PC-3 (cell line): ENCODE results near the gene LGALS9B. TPM values are rescaled to one million over a fixed set of nuclear protein-coding genes. Genes with fewer than 3 reads are reported as not detected.
"Not testable (repeated sequence)": the region's sequence is repeated elsewhere in the genome, so short reads cannot be mapped to it uniquely, and the experiment has no call there.

Source experiments
- ATAC-seq: fragments of 200-7000 bp; cut with Tn5 transposase; 2 replicates; pipeline ENCODE4 v1.9.1; 2020; ENCODE audit warnings: mild to moderate bottlenecking, moderate library complexity
- BruUV-seq: library from RNA; stranded (reverse); fragments of 400-500 nt; replicated peaks from 2 replicates; lab custom pipeline; 2021; lab: Mats Ljungman, UMichigan
- CTCF ChIA-PET: fragments of 300-600 bp; sonication (Branson Sonifier 250); formaldehyde crosslinking; loops from one replicate; lab custom pipeline; 2022; ENCODE audit warnings: antibody characterized with exemption; lab: Charles Lee
- POLR2A ChIA-PET: fragments of 300-600 bp; sonication (Branson Sonifier 250); formaldehyde crosslinking; loops from one replicate; lab custom pipeline; 2022; ENCODE audit warnings: antibody characterized with exemption; ENCODE audit not compliant: unreplicated experiment; lab: Charles Lee
- DNase-seq: peaks from one replicate; pipeline ENCODE4 v3.0.0-alpha.2; 2015
- H2AFZ ChIP-seq: fragments of 300-600 bp; sonication (generic); 2 replicates; pipeline ENCODE4 v1.6.0; 2016; ENCODE audit warnings: antibody characterized with exemption, low read length
- H3F3A ChIP-seq: fragments of 300-600 bp; sonication (generic); one replicate; pipeline ENCODE4 v1.6.0; 2017; ENCODE audit warnings: antibody characterized with exemption, low read length, control low read depth, mild to moderate bottlenecking; ENCODE audit not compliant: unreplicated experiment
- H3K27ac ChIP-seq: fragments of 300-600 bp; sonication (generic); 2 replicates; pipeline ENCODE4 v1.5.1; 2016; ENCODE audit warnings: mild to moderate bottlenecking, low read length
- H3K27me3 ChIP-seq: fragments of 300-600 bp; sonication (generic); 2 replicates; pipeline ENCODE4 v1.6.1; 2016; ENCODE audit warnings: low read length, mixed read lengths
- H3K36me3 ChIP-seq: fragments of 300-600 bp; sonication (generic); 2 replicates; pipeline ENCODE4 v1.6.1; 2016; ENCODE audit warnings: low read depth, mixed run types, low read length, mixed read lengths
- H3K4me1 ChIP-seq: fragments of 300-600 bp; sonication (generic); 2 replicates; pipeline ENCODE4 v1.5.1; 2016; ENCODE audit warnings: low read length; ENCODE audit not compliant: insufficient read depth
- H3K4me2 ChIP-seq: fragments of 300-600 bp; sonication (generic); 2 replicates; pipeline ENCODE4 v1.6.0; 2016; ENCODE audit warnings: low read length
- H3K4me3 ChIP-seq: fragments of 300-600 bp; sonication (generic); 2 replicates; pipeline ENCODE4 v1.5.1; 2016; ENCODE audit warnings: mild to moderate bottlenecking, low read length, mixed read lengths
- H3K79me2 ChIP-seq: fragments of 300-600 bp; sonication (generic); 2 replicates; pipeline ENCODE4 v1.6.1; 2017; ENCODE audit warnings: low read length, mixed read lengths
- H3K9ac ChIP-seq: fragments of 300-600 bp; sonication (generic); 2 replicates; pipeline ENCODE4 v1.6.0; 2016; ENCODE audit warnings: mild to moderate bottlenecking, low read length
- H3K9me2 ChIP-seq: fragments of 300-600 bp; sonication (generic); replicated peaks from 2 replicates; pipeline ENCODE4 v1.6.1; 2016; ENCODE audit warnings: mixed run types, low read length, mixed read lengths
- H3K9me3 ChIP-seq: fragments of 300-600 bp; sonication (generic); 2 replicates; pipeline ENCODE4 v1.6.1; 2016; ENCODE audit warnings: low read length, mixed read lengths
- H4K20me1 ChIP-seq: fragments of 300-600 bp; sonication (generic); 2 replicates; pipeline ENCODE4 v1.6.1; 2016; ENCODE audit warnings: low read length, mixed read lengths
- intact Hi-C: fragments of 100-400 bp; cut with micrococcal nuclease; formaldehyde crosslinking; loops from 2 replicates; pipeline ENCODE4 v1.9.0; 2023
- total RNA-seq: library from RNA; depleted of rRNA; stranded (reverse); fragments of >200 nt; gene quantifications from 2 replicates; pipeline ENCODE4 v1.2.3, GENCODE V29; 2014

The LGALS9B gene
- total RNA-seq, 1 experiment from 2014 or later = not detected

DNA sequence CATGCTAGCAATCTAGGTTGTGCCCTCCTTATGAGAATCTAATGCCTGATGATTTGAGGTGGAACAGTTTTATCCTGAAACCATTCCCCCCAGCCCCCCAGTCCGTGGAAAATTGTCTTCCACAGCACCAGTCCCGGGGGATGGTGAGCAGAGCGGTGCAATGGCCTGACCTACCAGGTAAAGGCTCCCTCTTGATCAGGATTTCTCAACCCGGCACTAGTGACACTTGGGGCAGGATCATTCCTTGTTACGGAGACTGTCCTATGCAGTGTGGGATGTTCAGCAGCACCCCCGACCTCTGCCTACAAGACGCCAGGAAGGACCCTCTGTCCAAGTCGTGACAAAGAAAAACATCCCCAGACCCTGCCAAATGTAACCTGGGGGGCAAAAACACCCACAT is 34.0 kb downstream of the LGALS9B start:
- H3K27me3 ChIP-seq, intact Hi-C loops, H3F3A ChIP-seq, ATAC-seq, H3K4me3 ChIP-seq, DNase-seq, H2AFZ ChIP-seq, H3K4me2 ChIP-seq, H3K9me2 ChIP-seq, POLR2A ChIA-PET, H4K20me1 ChIP-seq, H3K27ac ChIP-seq, H3K9ac ChIP-seq, CTCF ChIA-PET, H3K9me3 ChIP-seq, H3K79me2 ChIP-seq, H3K36me3 ChIP-seq, H3K4me1 ChIP-seq, BruUV-seq: not testable (repeated sequence)

DNA sequence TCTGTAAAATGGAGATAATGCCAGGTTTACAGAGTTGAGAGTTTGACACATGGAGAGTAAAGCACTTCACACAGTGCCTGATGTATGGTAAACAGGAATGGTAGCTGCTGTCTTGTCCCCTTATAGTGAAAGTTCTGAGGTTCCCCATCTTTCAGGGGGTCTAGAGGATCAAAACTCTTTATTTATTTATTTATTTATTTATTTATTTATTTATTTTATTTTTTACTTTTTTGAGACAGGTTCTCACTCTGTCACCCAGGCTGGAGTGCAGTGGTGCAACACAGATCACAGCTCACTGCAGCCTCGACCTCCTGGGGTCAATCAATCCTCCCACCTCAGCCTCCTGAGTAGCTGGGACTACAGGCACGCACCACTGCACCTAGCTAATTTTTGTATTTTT is 40.1 kb downstream of the LGALS9B start:
- H3K79me2 ChIP-seq, H3K4me2 ChIP-seq, DNase-seq, H3K9me2 ChIP-seq, H3K27me3 ChIP-seq, H3K9ac ChIP-seq, ATAC-seq, H3K27ac ChIP-seq, H2AFZ ChIP-seq, H3F3A ChIP-seq, BruUV-seq, H3K36me3 ChIP-seq, POLR2A ChIA-PET, CTCF ChIA-PET, H4K20me1 ChIP-seq, H3K4me1 ChIP-seq, H3K4me3 ChIP-seq, intact Hi-C loops, H3K9me3 ChIP-seq: not testable (repeated sequence)

- intact Hi-C loops, H3K4me3 ChIP-seq, BruUV-seq, POLR2A ChIA-PET, H3K79me2 ChIP-seq, H3K9me3 ChIP-seq, H3K27me3 ChIP-seq, CTCF ChIA-PET, DNase-seq, ATAC-seq, H3F3A ChIP-seq, H4K20me1 ChIP-seq, H3K4me2 ChIP-seq, H3K9me2 ChIP-seq, H2AFZ ChIP-seq, H3K36me3 ChIP-seq, H3K27ac ChIP-seq, H3K4me1 ChIP-seq, H3K9ac ChIP-seq: not testable (repeated sequence)
These were observed 44.5 kb downstream of the LGALS9B start for GRCh38 chr17:20422826-20423225.

GRCh38 chr17:20418838-20419237 is 48.5 kb downstream of the LGALS9B start:
- H3K79me2 ChIP-seq, BruUV-seq, H3K9ac ChIP-seq, ATAC-seq, DNase-seq, H3K36me3 ChIP-seq, H3K27ac ChIP-seq, intact Hi-C loops, H3K9me3 ChIP-seq, H3K4me2 ChIP-seq, H3K4me3 ChIP-seq, H3K4me1 ChIP-seq, POLR2A ChIA-PET, H3F3A ChIP-seq, H4K20me1 ChIP-seq, H2AFZ ChIP-seq, H3K9me2 ChIP-seq, CTCF ChIA-PET, H3K27me3 ChIP-seq: not testable (repeated sequence)

GRCh38 chr17:20417492-20418080 is 49.8 kb downstream of the LGALS9B start:
- BruUV-seq, H3K9me2 ChIP-seq, H4K20me1 ChIP-seq, H3F3A ChIP-seq, intact Hi-C loops, POLR2A ChIA-PET, H3K4me3 ChIP-seq, H3K27me3 ChIP-seq, DNase-seq, H3K4me2 ChIP-seq, H3K36me3 ChIP-seq, H2AFZ ChIP-seq, ATAC-seq, H3K9me3 ChIP-seq, H3K79me2 ChIP-seq, H3K4me1 ChIP-seq, H3K9ac ChIP-seq, H3K27ac ChIP-seq, CTCF ChIA-PET: not testable (repeated sequence)

DNA sequence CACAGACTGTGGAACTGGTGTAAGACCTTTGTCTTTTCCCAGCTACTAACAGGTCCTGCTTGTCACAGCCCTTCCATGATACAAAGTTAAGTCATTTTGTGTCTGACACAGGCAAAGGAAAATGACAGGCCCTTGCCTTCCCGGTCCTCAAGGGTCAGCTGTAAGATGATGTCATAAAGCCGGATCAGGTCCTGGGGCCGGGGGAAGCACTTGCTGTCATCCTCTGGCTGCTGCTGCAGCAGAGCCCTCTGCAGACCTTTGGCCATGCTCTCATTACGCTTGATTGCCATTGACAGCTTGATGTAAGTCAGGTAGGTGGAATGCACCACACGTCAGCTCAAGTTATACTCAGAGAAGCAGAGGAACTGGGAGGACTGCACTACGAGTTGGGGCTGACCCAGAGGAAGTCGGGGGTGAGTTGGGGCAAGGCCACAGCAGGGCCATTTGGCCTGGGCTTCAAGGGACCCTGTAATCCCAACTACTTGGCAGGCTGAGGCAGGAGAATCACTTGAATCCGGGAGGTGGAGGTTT is 50.9 kb downstream of the LGALS9B start:
- not testable (repeated sequence) for DNase-seq

DNA sequence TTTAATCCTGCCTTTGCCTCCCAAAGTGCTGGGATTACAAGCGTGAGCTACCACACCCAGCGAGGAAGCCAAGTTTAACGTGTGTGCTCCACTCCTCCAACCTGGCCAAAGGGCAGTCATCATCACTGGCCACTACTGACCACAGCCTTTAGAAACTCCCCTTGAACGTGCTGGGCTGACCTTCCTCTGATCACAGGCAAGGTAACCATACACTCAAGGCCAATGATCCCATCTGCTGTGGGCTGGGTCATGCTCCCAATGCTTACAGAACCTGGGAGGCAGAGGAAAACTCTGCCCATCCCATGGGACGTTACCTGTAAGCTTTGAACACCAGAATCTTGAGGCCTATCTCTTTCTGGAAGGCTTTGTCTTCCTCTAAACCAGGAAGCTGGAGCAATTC is 51.9 kb downstream of the LGALS9B start:
- BruUV-seq, POLR2A ChIA-PET, DNase-seq: not testable (repeated sequence)

More for the DNA sequence above, 50.9 kb downstream of the LGALS9B start:
- POLR2A ChIA-PET, H3F3A ChIP-seq, H3K36me3 ChIP-seq, H3K4me1 ChIP-seq, H3K9ac ChIP-seq, H3K79me2 ChIP-seq, H3K27me3 ChIP-seq, H3K4me2 ChIP-seq, H3K9me3 ChIP-seq, H3K4me3 ChIP-seq, intact Hi-C loops, ATAC-seq, H3K27ac ChIP-seq, H2AFZ ChIP-seq, BruUV-seq, CTCF ChIA-PET, H3K9me2 ChIP-seq, H4K20me1 ChIP-seq: not testable (repeated sequence)

More for the DNA sequence above, 51.9 kb downstream of the LGALS9B start:
- ATAC-seq, H2AFZ ChIP-seq, H3F3A ChIP-seq, H4K20me1 ChIP-seq, H3K79me2 ChIP-seq, H3K4me3 ChIP-seq, H3K27me3 ChIP-seq, H3K36me3 ChIP-seq, H3K27ac ChIP-seq, H3K4me1 ChIP-seq, H3K9ac ChIP-seq, H3K9me3 ChIP-seq, intact Hi-C loops, H3K9me2 ChIP-seq, H3K4me2 ChIP-seq, CTCF ChIA-PET: not testable (repeated sequence)
